ENCODE data around the gene EEF2K.
"Not testable (repeated sequence)": the region's sequence is repeated elsewhere in the genome, so short reads cannot be mapped to it uniquely, and the experiment has no call there.

Gene EEF2K

GRCh38 chr16:22206013-22206841, at the start of gene EEF2K:
Gene EEF2K, plus strand, starts transcription at chr16:22206278. Its CDS starts 19,452 bp downstream, at chr16:22225730.
- no peak for DNase-seq

- no peak for DNase-seq
Measured at GRCh38 chr16:22161401-22161800, 44.7 kb upstream of the EEF2K start.

- no peak for DNase-seq
Measured at GRCh38 chr16:22161999-22162655, 44.0 kb upstream of the EEF2K start, which contains the start of gene SDR42E2. Gene SDR42E2, plus strand, starts transcription at chr16:22162506. Its CDS starts 3,077 bp downstream, at chr16:22165583.

DNA sequence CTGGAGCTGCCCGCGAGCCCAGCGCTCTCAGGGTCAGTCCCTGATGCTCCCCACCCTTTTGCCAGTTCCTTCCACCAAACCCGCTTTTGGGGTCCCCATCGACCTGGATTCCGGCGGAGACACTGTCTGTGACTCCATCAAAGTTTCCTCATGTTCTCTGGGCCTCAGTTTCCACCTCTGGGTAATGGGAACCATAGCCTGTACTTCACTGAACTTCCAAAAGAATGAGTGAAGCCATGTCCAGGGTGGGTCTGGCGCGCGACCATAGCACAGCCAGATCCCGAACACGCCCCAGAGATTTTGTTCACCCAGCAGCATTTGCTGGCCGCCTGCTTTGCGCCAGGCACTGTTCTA, 43.4 kb upstream of the EEF2K start:
- no peak for DNase-seq

GRCh38 chr16:22163806-22164205, 42.3 kb upstream of the EEF2K start:
- no peak for DNase-seq

DNA sequence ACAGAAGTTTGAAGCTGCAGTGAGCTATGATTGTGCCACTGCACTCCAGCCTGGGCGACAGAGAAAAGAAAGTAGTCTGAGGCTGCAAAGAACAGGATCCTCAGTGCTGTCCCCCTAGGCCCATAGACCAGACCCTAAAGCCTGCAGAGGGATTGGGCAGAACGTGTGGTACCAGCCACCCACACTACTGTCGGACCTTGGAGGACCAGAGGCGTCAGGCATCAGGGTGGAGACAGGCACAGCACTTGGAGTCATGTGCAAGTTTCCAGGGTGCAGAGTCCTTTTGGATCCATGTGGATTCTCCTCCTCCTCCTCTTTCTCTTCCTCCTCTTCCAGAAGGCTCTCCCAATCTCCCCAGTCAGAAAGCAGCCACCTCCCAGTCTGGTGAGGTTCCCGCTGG, 41.6 kb upstream of the EEF2K start:
- DNase-seq = no peak

DNA sequence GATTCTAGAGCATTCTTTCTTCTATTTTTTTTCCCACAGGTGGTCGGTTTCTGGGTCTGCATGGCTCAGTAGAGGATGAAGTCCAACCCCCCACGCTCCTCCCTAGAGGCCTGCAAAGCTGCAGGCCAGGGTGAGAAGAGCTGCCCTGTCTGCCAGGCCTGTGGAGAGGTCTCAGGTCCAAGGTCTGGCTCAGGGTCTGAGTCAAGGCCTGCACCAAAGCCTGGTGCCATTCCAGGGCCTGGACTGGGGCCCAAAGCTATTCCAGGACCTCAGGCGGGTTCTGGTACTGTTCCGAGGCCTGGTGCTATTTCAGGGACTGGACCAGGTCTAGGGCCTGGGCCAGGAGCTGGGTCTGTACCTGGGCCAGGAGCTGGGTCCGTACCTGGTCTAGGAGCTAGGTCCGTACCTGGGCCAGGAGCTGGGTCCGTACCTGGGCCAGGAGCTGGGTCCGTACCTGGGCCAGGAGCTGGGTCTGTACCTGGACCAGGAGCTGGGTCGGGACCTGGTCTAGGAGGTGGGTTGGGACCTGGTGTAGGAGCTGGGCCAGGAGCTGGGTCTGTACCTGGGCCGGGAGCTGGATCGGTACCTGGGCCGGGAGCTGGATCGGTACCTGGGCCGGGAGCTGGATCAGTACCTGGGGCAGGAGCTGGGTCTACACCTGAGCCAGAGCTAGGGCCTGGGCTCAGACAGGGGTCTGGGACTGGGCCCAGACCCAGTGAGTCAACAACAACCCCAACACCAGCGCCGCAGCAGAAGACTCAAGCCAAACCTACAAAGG, 40.4 kb upstream of the EEF2K start:
- DNase-seq = no peak

DNA sequence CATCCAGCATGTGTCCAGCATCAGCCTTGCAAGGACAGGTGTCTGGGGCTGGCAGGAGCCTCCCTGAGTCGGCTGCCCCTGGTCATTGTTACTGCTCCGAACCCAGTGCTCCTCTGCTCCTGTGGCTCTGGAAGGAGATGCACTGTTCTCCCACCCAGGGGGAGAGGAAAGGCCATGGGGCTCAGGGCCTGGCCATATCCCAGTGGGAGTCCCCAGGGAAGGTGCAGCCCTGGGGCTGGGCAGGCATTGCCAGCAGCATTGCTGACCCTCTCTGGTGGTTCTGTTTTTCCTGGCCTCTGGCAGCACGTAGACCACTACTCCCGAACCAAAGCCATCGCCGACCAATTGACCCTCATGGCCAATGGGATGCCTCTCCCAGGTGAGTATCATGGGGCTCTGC, 34.1 kb upstream of the EEF2K start:
- no peak for DNase-seq

DNA sequence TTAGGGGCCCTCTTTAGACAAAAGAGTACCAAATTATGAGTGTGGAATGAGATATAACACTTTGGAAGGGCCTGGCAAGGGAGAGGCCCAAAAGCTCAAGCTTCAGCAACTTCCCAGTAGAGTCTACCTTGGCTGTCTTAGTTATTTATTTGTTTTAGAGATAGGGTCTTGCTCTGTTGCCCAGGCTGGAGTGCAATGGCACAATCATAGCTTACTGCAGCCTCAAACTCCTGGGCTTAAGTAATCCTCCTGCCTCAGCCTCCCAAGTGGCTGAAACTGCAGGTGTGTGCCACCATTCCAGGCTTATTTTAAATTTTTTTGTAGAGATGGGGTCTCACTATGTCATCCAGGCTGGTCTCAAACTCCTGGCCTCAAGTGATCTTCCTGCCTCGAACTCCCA, 33.4 kb upstream of the EEF2K start:
- not testable (repeated sequence) for DNase-seq

GRCh38 chr16:22174642-22175041, 31.4 kb upstream of the EEF2K start:
- no peak for DNase-seq

DNA sequence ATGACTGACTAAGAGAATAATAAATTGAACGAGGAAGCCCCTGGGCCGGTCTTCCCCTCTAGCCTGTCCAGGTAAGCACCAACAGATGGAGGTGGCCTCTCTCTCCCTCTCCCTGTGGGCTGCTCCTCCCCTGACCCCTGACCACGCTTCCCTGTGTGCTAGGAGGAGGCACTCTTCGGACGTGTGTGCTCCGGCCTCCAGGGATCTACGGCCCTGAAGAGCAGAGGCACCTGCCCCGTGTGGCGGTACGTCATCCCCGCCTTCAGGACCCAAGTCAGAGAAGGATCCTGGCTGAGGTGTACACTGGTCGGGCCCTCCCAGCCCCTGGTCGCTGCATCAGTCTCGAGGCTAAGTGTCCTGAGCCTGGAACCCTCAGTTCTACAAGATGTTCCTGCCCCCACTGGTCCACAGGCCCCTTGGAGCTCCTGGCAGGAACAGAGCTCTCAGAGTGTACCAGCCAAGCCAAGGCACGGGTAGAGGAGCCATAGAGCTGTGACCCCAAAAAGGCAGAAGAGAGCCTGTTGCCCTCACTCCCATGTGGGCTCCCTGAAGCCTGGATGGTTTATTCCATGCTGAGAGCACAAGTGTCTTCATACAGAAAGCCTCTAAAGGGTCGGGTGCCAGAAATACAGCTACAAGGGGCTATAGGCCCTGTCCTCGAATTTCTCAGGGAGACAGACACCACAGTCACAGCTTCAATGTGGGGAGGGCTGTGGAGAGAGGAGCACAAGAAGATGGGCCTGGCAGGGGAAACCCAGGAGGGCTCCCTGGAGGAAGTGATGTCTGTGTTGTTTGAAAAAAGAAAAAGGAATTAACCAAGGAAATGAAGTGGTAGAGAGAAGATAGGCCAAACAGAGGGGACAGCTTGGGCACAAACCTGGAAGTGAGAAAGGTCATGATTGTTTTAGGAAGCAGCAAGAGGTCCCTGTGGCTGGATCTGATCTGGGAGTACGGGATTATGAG, 27.8 kb upstream of the EEF2K start:
- no peak for DNase-seq

GRCh38 chr16:22181426-22181825, 24.7 kb upstream of the EEF2K start:
- no peak for DNase-seq

DNA sequence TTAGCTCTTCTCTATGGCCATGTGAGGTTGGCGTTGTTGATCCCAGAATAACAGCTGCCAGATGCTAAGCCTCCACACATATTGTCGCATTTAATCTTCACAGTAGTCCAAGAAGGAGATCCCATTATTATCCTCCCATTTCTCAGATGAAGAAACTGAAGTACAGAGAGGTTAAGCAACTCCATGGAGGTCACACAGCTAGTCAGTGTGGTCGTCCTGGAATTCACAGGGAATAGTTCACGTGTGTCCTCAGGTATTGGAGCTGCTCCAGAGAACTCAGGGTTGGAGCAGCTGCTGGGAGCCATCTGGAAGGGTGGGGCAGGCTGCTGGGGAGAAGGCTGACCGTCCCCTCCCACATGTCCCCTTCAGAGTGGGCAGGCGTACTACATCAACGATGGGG, 24.2 kb upstream of the EEF2K start:
- DNase-seq = no peak

- no peak for DNase-seq
Measured at GRCh38 chr16:22183335-22183734, 22.7 kb upstream of the EEF2K start.

- no peak for DNase-seq
Measured at GRCh38 chr16:22183901-22184614, 22.0 kb upstream of the EEF2K start.

GRCh38 chr16:22184615-22184968, 21.5 kb upstream of the EEF2K start:
- no peak for DNase-seq

- DNase-seq = no peak
Measured at GRCh38 chr16:22186517-22186916, 19.6 kb upstream of the EEF2K start.

GRCh38 chr16:22188267-22188594, 17.8 kb upstream of the EEF2K start:
- no peak for DNase-seq

DNA sequence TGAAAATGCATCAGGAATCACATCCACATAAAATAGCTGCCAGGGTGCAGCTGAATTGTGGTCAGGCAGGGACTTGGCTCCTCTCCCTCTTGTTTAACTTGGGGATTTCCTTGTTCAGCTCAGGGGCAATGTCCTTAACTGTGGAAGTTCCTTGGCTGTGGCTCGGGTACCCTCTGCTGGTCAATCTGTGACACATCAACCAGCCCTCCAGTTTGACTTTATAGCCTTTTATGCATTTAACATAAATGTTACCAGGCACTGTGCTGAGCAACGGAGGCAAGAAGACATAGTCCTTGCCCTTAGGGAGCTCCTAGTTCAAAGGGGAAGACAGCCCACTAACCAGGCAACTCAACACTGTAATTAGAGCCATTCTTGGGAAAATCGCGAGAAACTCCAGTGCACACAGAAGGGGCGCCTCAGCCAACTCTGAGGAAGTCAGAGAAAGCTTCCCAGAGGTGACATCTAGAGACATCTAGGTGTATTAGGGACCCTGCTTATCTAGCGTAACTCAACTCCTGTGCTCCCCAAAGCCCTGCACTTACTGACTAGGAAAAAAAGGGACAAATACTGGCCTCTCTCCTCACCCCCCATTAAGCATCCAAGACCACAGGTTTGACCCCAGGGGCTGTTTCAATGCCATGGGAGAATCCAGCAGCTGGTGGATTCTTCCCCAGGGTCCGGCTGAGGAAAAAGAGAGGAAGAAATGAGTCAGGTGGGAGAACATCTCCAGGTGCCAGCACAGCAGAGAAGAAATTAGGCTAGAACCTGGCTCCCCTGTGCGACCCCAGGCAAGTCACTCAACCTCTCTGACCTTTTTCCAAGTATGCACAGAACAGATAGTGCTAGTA, 17.3 kb upstream of the EEF2K start:
- no peak for DNase-seq

DNA sequence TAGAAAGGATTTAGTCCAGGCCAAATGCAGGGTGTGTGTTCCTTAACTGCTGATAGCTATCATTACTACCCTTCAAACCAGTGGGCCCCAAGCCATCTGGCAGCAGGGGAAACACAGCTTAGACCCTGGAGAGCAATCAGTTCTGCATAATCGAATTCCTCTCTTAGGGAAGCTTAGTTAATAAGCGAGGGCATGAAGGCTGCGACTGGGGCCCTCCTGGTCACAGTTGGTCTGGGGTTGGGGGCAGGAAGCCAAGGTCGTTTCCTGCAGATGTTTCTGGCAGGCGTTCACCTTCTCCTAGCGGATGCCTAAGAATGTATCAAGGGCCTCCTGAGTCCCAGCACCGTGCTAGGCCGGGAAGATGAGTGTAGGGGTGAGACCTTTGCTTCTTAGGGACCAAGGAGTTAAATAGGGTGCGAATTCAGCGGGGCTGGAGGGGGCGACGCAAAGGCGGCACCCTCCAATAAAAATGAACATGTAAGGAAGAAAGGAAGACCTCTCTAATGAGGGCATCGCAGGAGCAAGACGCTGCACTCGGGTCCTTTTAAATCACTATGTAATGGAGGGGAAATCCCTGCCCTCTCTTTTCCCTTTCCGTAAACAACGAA, 16.5 kb upstream of the EEF2K start:
- no peak for DNase-seq

Data from SIG-M5 (cell line).